Activated T-helper 2 cell treated with anti-CD3 and anti-CD28 coated beads, Interferon-gamma antibody, Interleukin-2, Interleukin-4, amounts not matched to agents 10 μg/mL and 5 μg/mL and 100 μg/mL, durations not matched to agents 14 hours and 24 hours and 36 hours (primary cell): Measurements from ENCODE around the gene WBP1L. TPM values are rescaled to one million over a fixed set of nuclear protein-coding genes. Genes with fewer than 3 reads are reported as not detected.
"Not testable (repeated sequence)": the region's sequence is repeated elsewhere in the genome, so short reads cannot be mapped to it uniquely, and the experiment has no call there.

Experiments used
- DNase-seq: peaks from one replicate; pipeline ENCODE4 v3.0.0; 2021; ENCODE audit warnings: low spot score
- H3K27ac Mint-ChIP-seq: one replicate; pipeline ENCODE4 v1.8.0; 2021; ENCODE audit warnings: mixed read lengths
- H3K27me3 Mint-ChIP-seq: one replicate; pipeline ENCODE4 v1.8.0; 2021; ENCODE audit warnings: low read depth, mixed read lengths
- H3K36me3 Mint-ChIP-seq: one replicate; pipeline ENCODE4 v1.8.0; 2021; ENCODE audit warnings: low read depth, mixed read lengths
- H3K4me1 Mint-ChIP-seq: one replicate; pipeline ENCODE4 v1.8.0; 2021; ENCODE audit warnings: low read depth, mixed read lengths
- H3K4me3 Mint-ChIP-seq: one replicate; pipeline ENCODE4 v1.8.0; 2021; ENCODE audit warnings: low read depth, mild to moderate bottlenecking, moderate library complexity, mixed read lengths
- H3K9me3 Mint-ChIP-seq: one replicate; pipeline ENCODE4 v1.8.0; 2021; ENCODE audit warnings: mixed read lengths
- intact Hi-C: fragments of 100-400 bp; cut with micrococcal nuclease; formaldehyde crosslinking; loops from one replicate; pipeline ENCODE4 v1.15.1; 2023
- total RNA-seq: library from RNA; stranded (reverse); gene quantifications from 2 replicates; pipeline ENCODE4 v1.2.3, GENCODE V29; 2022

Gene WBP1L
- total RNA-seq, 1 donor from 2014 or later: 18.0 TPM

DNA sequence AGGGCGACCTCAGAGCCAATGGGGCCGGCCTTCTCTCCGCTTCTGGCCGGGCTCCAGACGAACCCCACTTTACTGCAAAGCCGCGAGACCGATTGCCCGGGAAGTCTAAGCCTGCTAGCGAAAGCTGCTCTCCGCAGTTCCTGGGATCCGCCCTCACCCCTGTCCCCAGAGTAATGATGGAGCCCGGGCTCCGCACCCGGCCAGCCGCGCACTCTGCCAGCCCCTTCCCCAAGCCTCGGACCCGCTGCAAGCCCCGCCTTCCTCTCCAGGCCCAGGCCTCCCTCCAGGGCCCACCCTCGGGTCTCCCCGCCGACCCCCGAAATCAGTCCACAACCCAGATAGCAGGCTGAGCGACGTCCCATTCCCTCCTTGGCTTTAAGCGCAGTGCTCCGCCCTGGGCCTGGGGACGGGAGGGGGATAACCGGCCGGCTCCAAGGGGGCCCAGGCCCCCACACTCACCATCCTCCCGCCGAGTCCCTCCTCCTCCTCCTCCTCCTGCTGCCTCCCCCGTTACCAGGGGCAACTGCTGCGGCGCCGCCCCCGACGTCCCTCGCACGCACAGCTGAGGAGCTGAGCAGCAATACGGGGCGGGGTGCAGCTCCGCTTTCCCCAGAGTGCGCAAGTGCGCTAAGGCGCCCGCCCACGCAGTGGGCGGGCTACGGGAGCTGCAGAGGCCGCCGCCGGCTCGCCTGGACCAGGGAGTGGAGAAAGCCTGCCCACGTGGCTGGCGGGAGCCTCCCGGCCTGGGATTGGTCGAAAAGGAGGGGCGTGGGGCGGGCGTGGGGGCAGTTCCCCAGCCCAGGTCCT lies 29.7 kb upstream of the WBP1L start, which contains the start of gene ARL3:
ARL3 (minus strand) TSS at position 584 of the 807 bp plus-strand sequence; CDS start at position 462, 122 bp downstream.
- H3K9me3 Mint-ChIP-seq: no peaks in the 10 kb centered on the region
- peak within 1 kb of the TSS; percentile 92 for H3K27ac Mint-ChIP-seq
- H3K4me1 Mint-ChIP-seq: peaks cover 55% of the 10 kb centered on the region
- intact Hi-C loops: loop anchor here (1.0 to 5.0 kb wide), 5 partner anchors 29 to 562 kb away; partner anchors contain the start of genes NOLC1, SUFU and WBP1L
- DNase-seq: peak; percentile 96
- H3K36me3 Mint-ChIP-seq: peaks cover 24% of the 10 kb centered on the region
- H3K4me3 Mint-ChIP-seq: peak within 1 kb of the TSS; percentile 92
- no peaks in the 10 kb centered on the region for H3K27me3 Mint-ChIP-seq

GRCh38 chr10:102714621-102715455 lies 28.9 kb upstream of the WBP1L start, which contains the start of gene SFXN2:
Gene SFXN2 (plus strand): TSS chr10:102714636. CDS start chr10:102726637, 12,001 bp downstream.
- DNase-seq: peak; percentile 55

GRCh38 chr10:102715880-102716279 lies 27.9 kb upstream of the WBP1L start:
- peak overlapping the region; percentile 43 for H3K27ac Mint-ChIP-seq
- H3K4me1 Mint-ChIP-seq: peaks cover 48% of the 10 kb centered on the region
- DNase-seq: no peak
- no peaks in the 10 kb centered on the region for H3K27me3 Mint-ChIP-seq
- H3K36me3 Mint-ChIP-seq: peaks cover 35% of the 10 kb centered on the region
- peak overlapping the region; percentile 92 for H3K4me3 Mint-ChIP-seq
- intact Hi-C loops: no loop called here
- H3K9me3 Mint-ChIP-seq: no peaks in the 10 kb centered on the region

More at GRCh38 chr10:102714621-102715455, 28.9 kb upstream of the WBP1L start, which contains the start of gene SFXN2:
- Mint-ChIP-seq H3K9me3 (no peaks in the 10 kb centered on the region), H3K4me3 (peak within 1 kb of the TSS; percentile 92), H3K27me3 (no peaks in the 10 kb centered on the region), H3K27ac (peak within 1 kb of the TSS; percentile 92), H3K36me3 (peaks cover 30% of the 10 kb centered on the region), H3K4me1 (peaks cover 57% of the 10 kb centered on the region)
- intact Hi-C loops: loop anchor here (1.0 to 5.0 kb wide), 5 partner anchors 28 to 563 kb away; partner anchors contain the start of genes NOLC1, SUFU and WBP1L

DNA sequence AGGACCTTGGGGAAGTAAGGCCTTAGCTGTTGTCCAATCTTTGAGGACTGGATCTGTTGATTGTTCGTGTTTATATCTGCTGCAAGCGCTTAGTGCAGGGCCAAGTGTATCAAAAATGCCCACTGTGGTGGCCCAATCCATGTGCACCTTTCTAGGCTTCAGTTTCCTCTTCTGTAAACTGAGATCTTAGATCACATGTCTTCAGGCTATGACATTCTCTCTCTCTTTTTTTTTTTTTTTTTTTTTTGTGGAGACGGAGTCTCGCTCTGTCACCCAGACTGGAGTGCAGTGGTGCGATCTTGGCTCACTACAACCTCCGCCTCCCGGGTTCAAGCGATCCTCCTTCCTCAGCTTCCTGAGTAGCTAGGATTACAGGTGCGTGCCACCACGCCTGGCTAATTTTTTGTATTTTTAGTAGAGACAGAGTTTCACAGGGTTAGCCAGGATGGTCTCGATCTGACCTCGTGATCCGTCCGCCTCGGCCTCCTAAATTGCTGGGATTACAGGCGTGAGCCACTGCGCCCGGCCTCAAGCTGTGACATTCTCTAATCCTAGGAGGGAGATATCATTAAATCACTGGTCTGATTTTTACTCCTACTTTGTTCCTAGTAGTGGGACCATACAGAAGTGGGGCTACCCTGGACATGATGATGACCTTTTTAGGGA lies 26.7 kb upstream of the WBP1L start:
- intact Hi-C loops: not testable (repeated sequence)
- H3K36me3 Mint-ChIP-seq: peaks cover 39% of the 10 kb centered on the region

DNA sequence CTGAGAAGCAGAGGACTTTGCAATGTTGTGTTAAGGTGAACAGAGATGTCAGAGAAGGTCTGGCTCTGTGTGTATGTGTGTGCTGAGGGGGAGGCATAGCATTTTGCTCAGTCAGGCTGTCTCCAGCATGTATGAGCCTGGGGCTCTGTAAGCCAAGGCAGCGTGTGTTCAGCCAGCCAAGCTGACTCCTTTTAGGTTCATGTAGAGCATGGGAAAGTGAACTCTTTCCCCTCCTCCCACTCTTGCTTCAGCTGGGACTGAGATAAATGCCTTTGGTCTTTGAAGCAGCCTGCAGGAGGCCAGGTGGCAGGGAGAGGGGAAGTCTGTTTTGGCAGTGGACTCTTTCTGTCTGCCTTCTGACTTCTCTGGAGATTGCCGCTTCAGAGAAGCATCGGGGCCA lies 25.5 kb upstream of the WBP1L start:
- peak overlapping the region; percentile 64 for H3K27ac Mint-ChIP-seq

More for the DNA sequence above, 26.7 kb upstream of the WBP1L start:
- not testable (repeated sequence) for H3K27me3 Mint-ChIP-seq, DNase-seq, H3K4me3 Mint-ChIP-seq, H3K9me3 Mint-ChIP-seq
- Mint-ChIP-seq H3K4me1 (peaks cover 43% of the 10 kb centered on the region), H3K27ac (peak overlapping the region; percentile 64)

DNA sequence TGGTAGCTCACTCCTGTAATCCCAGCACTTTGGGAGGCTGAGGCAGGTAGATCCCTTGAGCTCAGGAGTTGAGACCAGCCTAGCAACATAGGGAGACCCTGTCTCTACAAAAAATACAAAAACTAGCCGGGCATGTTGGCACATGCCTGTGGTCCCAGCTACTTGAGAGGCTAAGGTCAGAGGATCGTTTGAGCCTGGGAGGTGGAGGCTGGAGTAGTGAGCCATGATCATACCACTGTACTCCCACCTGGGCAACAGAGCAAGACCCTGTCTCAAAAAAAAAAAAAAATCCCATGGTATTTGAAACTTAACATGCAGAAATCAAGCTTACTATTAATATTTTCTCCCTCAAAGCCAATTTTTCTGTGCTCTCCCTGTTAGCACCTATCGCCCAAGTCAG lies 23.4 kb upstream of the WBP1L start:
- no peak for DNase-seq
- intact Hi-C loops: no loop called here
- H3K9me3 Mint-ChIP-seq: peaks cover 5% of the 10 kb centered on the region
- H3K36me3 Mint-ChIP-seq: peaks cover 53% of the 10 kb centered on the region
- no peaks in the 10 kb centered on the region for H3K27me3 Mint-ChIP-seq
- no peak overlapping the region for H3K4me3 Mint-ChIP-seq
- peaks cover 31% of the 10 kb centered on the region for H3K4me1 Mint-ChIP-seq
- H3K27ac Mint-ChIP-seq: no peak overlapping the region

More for the DNA sequence above, 25.5 kb upstream of the WBP1L start:
- no peaks in the 10 kb centered on the region for H3K27me3 Mint-ChIP-seq
- H3K4me3 Mint-ChIP-seq: peak overlapping the region; percentile 7
- peaks cover 42% of the 10 kb centered on the region for H3K36me3 Mint-ChIP-seq
- peaks cover 35% of the 10 kb centered on the region for H3K4me1 Mint-ChIP-seq
- intact Hi-C loops: no loop called here
- DNase-seq: no peak
- no peaks in the 10 kb centered on the region for H3K9me3 Mint-ChIP-seq

DNA sequence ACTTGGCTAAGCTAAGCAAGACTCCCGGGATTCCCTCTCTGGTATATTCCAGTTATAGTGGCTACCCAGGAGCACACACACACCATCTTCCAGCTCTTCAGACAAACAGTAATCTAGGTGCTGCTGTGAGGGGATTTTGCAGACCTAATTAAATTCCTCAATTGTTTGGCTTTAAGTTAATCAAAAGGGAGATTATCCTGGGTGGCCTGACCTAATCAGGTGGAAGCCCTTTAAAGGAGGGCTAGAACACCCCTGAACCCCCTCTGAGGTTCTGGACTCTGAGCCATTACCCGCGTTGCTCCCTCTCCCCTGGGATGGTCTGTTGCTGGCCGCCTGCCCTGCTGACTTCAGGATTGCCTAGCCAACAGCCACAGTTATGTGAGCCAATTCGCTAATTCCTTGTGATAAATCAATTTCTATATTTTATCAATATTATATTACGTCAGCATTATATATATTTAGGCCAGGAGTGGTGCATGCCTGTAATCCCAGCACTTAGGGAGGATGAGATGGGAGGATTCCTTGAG lies 22.9 kb upstream of the WBP1L start:
- DNase-seq: no peak
- H3K36me3 Mint-ChIP-seq: peaks cover 52% of the 10 kb centered on the region
- intact Hi-C loops: no loop called here
- no peaks in the 10 kb centered on the region for H3K27me3 Mint-ChIP-seq
- peaks cover 5% of the 10 kb centered on the region for H3K9me3 Mint-ChIP-seq
- peaks cover 29% of the 10 kb centered on the region for H3K4me1 Mint-ChIP-seq
- no peak overlapping the region for H3K4me3 Mint-ChIP-seq
- H3K27ac Mint-ChIP-seq: no peak overlapping the region

- DNase-seq: no peak
- Mint-ChIP-seq H3K4me3 (no peak overlapping the region), H3K27me3 (no peaks in the 10 kb centered on the region), H3K9me3 (peaks cover 5% of the 10 kb centered on the region), H3K4me1 (peaks cover 24% of the 10 kb centered on the region), H3K27ac (peak overlapping the region; percentile 82), H3K36me3 (peaks cover 53% of the 10 kb centered on the region)
- intact Hi-C loops: no loop called here
Observed at GRCh38 chr10:102721954-102722353, 21.8 kb upstream of the WBP1L start.

- peaks cover 5% of the 10 kb centered on the region for H3K9me3 Mint-ChIP-seq
- H3K36me3 Mint-ChIP-seq: peaks cover 56% of the 10 kb centered on the region
- H3K4me3 Mint-ChIP-seq: no peak overlapping the region
- H3K4me1 Mint-ChIP-seq: peaks cover 14% of the 10 kb centered on the region
- intact Hi-C loops: no loop called here
- DNase-seq: no peak
- no peaks in the 10 kb centered on the region for H3K27me3 Mint-ChIP-seq
- no peak overlapping the region for H3K27ac Mint-ChIP-seq
Observed at GRCh38 chr10:102723989-102724388, 19.8 kb upstream of the WBP1L start.

- Mint-ChIP-seq H3K36me3 (peaks cover 55% of the 10 kb centered on the region), H3K9me3 (peaks cover 5% of the 10 kb centered on the region), H3K4me1 (peaks cover 13% of the 10 kb centered on the region), H3K27me3 (no peaks in the 10 kb centered on the region), H3K4me3 (no peak overlapping the region), H3K27ac (no peak overlapping the region)
- intact Hi-C loops: no loop called here
- no peak for DNase-seq
Observed at GRCh38 chr10:102726274-102726673, 17.5 kb upstream of the WBP1L start.

DNA sequence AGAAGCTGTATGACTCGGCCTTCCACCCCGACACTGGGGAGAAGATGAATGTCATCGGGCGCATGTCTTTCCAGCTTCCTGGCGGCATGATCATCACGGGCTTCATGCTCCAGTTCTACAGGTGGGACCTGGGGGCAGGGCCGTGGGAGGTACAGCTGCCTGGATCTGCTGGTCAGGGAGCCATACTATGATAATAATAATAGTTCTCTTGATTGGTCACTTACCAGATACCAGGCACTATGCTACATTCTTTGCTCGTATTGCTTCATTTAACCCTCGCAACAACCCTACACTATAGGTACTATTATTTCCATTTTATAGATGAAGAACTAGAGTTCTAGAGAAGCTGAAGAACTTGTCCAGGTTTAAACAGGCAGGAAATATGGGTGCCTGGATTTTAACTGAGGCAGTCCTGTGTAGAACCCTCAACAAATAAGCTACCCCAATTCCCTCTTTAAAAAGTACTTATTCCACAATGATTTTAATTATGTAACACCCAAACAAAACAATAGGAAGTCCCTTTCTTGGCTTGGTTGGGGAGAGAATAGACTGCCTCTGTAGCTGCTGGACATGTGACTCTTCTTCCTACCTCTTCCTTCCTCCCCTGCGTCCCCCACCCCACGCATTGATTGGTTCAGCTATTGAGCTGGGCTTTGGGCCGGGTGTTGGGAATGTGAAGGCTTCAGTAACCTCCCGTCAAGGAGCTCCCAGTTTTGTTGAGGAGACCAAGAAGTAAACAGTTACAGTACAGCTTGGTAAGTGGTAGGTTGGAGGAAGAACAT lies 16.5 kb upstream of the WBP1L start:
- peaks cover 54% of the 10 kb centered on the region for H3K36me3 Mint-ChIP-seq
- peaks cover 5% of the 10 kb centered on the region for H3K9me3 Mint-ChIP-seq
- no peak for DNase-seq
- H3K4me1 Mint-ChIP-seq: peaks cover 6% of the 10 kb centered on the region
- H3K27ac Mint-ChIP-seq: no peak overlapping the region
- H3K4me3 Mint-ChIP-seq: no peak overlapping the region
- intact Hi-C loops: no loop called here
- no peaks in the 10 kb centered on the region for H3K27me3 Mint-ChIP-seq
